Stimulated activated CD4-positive, alpha-beta T cell treated with anti-CD3 and anti-CD28 coated beads, Interleukin-12 subunit alpha, Interleukin-12 subunit beta, amount 100 ng/mL, for 4 hours (primary cell): ENCODE data around the gene NCAN.
"Not testable (repeated sequence)": the region's sequence is repeated elsewhere in the genome, so short reads cannot be mapped to it uniquely, and the experiment has no call there.

ENCODE experiments used
- DNase-seq: peaks from one replicate; pipeline ENCODE4 v3.0.0-alpha.2; 2020

NCAN gene

DNA sequence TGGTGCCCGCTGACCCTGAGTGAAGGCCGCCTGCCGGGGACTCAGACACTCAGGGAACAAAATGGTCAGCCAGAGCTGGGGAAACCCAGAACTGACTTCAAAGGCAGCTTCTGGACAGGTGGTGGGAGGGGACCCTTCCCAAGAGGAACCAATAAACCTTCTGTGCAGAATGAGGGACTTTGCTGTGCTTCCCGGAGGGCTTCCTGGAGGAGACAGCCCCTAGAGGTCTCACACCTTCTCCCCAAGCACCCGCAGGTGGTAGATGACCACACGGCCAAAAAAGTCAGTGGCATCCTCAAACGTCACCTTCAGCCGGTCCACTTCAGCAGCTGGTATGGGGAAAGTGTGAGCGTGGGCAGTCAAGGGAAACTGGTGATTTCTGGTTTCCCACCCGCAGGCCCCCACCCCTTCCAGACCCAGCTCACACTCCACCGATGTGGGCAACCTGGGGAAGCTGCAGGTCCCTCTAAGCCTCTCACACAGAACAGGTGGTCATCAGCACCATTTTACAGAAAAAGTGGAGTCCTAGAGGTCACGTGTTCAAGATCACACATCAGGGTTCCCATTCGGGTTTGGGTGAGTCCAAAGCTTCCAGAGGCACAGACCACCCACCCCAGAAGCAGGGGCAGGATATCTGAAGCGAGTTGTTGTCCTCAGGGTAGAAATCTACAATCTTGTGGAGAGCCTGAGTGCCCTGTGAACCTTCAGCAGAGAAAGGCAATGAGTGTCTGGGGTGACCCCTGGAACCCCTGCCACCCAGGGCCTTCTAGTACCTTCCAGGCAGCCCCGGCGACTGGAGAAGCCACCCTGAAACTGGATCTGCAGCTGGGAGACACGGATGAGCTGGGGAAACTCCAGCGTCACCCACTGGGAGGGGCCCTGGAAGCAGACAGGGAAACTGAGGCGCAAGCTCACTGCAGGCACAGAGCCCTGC lies 9.8 kb upstream of the NCAN start:
- DNase-seq, result no peak

DNA sequence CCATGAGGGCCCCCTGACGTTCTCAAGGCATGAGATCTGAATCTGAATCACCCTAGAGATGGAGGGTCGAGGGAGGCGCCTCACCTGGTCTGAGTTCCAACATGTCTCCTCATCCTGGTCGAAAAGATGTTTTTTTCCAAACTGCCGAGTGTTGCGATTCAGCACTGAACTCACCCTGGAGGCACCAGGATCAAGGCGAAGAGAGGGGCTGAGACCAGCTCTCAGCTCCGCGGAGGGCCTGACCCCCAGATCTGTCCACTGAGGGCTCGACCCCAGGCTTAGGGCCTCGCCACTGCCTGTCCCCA lies 9.1 kb upstream of the NCAN start:
- no peak for DNase-seq

DNA sequence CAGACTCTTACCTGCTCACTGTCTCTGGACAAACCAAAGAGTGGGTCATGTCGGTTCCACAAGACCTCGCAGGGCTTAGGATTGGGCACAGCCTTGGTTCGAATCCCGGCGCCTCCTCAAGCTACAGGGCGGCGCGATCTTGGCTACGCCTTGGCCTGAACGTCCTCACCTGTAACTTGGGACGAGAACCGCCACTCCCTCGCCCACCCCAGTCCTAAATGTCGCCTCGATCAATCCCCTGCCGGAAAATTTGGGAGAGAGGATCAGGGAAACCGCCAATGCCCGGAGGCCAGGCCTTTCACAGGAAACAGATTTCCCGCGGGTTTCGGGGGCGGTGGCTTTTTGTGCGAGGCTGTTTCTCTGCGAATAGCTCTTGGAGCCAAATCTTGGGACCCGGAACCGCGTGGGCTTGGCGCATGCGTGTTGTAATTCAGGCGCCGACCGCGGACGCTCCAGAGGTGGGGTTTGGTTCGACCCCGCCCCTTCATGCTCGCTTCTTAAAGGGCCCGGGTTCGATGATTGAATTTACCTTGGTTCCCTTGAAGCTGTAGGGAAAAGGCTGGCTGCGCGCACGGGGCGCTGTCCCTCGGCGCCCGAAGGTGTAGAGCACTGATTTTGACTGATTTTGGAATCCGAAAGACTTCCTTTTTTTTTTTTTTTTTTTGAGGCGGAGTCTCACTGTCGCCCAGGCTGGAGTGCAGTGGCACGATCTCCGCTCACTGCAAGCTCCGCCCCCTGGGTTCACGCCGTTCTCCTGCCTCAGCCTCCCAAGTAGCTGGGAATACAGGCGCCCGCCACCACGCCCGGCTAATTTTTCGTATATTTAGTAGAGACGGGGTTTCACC lies 8.5 kb upstream of the NCAN start, which contains the start of gene NR2C2AP:
Gene NR2C2AP (minus strand): TSS at position 403 of the 845 bp plus-strand sequence. CDS start 354 bp downstream, at position 49.
- peak; percentile 92 for DNase-seq

DNA sequence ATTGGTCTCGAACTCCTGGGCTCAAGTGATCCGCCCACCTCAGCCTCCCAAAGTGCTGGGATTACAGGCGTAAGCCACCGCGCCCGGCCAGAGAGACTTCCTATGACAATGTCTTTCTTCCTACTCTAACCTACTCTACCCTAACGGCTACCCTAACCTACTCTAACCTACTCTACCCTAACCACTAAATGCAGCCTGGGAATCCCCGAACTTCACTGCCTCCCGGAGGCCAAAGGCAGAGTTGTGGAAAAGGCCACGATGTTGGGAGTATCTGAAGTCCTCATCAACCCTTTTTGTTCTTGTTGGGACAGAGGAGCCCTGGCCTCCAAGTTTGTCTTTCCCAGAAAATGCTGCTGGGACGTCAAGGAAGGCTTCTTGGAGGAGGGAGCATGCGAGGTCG lies 7.6 kb upstream of the NCAN start:
- no peak for DNase-seq

DNA sequence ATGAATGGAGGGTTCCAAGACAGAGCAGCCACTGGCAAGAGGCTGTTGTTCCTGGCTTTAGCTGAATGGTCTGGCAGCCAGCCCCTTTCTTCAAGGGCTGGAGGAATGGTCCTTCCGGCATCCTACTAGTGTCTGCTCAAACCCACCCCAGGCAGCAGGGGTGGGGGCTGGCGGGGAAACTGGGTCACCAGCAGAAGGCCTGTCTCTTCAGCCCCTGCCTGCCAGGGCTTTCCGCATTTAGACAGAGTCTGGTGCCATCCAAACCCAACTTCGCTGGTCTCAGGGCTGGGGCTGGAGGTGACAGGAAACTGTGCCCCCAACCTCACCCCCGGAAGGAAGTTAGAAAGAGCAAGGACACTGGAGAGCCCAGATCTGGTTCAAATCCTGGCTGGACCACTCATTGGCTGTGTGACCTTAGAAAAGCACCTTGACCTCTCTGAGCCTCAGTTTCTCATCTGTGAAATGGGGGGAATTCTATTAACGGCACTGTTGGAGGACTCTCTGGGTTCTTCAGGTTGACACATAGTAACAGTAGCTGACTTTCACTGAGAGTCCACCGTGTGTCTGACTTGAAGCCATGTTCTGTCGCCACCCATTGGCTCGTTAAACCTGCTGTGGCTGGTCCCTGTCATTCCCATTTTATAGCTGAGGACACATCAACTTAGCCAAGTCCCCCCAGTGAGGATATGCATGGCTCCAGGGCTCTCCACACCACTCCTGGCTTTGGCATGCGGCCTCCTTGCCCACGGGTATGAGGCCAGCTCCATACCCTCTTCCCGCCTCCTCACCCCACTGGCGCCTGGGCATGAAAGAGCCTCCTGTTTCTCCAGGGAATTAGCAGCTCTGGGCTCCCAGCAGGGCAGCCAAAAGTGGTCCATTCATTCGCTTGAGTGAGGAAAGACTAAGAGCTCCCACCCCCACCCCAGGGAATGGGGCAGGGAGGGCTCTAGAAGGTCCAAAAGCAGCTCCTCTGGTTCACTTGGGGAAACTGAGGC lies 6.0 kb upstream of the NCAN start:
- no peak for DNase-seq

DNA sequence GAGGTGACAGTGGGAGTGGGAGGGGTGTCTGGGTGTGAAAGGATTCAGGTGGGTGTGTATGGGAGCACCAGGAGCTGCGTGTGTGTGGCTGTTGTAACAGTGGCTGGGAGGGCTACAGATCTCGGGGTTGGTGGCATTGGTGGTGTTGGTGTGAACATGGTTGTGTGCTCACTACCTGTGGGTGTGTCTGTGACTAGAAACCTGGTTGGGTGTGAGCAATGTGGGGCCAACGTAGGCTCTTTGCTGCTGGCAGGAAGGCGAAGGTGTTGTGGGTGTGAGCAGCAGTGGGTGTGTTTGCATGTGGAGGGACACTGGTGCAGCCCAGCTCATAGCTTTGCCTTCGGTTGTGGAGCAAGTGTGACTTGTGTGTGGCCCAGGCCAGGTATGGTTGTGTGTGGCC lies 4.8 kb upstream of the NCAN start:
- DNase-seq, result no peak

DNA sequence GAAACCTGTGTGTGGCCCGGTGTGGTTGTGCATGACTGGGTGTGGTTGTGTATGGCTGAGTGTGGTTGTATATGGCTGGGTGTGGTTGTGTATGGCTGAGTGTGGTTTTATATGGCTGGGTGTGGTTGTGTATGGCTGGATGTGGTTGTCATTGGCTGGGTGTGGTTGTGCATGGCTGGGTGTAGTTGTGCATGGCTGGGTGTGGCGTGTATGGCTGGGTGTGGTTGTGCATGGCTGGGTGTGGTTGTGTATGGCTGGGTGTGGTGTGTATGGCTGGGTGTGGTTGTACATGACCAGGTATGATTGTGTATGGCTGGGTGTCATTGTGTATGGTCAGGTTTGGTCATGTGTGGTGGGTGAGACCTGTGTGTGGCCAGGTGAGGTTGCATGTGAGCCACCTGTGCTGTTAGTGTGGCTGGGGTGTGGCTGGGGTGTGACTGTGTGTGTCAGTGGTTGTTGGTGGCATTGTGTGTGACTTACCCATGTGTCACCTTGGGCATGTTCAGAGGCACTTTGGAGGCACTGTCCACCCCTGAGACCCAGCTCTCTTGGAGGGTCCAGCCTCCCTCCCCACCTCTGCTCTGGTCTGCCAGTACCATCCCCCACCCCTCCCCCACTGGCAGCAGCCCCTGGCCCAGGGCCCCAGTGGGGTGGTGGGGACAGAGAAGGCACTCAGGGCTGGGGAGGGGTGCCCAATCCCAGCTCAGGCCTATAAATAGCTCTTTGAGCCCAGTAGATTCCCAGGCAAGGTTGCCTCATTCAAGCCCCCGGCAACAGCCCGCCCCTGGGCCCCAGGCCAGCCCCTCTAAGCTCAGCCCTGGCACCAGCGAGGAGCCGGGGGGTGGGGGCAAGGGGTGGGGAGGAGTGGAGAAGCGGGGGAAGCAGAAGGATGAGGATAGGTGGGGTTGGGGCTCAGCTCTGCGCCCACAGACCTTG lies 3.9 kb upstream of the NCAN start:
- DNase-seq, result no peak

DNA sequence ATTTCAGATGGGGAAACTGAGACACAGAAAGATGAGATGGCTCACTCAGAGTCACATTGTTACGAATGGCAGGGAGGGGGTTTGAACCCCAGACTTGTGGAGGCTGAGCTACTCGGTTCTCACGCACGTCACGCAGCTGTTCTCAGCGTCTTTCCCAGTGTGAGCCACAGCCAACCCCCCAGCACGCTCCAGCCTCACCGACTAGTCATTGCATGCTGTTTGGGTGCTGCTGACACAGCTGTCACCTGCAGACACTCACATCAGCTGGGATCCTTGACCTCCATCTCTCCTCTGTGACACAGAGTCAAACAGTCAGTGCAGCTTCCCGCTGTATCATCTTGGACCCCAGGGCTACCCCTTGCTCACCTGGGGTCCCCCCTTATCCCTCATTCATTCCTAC lies 2.4 kb upstream of the NCAN start:
- no peak for DNase-seq

DNA sequence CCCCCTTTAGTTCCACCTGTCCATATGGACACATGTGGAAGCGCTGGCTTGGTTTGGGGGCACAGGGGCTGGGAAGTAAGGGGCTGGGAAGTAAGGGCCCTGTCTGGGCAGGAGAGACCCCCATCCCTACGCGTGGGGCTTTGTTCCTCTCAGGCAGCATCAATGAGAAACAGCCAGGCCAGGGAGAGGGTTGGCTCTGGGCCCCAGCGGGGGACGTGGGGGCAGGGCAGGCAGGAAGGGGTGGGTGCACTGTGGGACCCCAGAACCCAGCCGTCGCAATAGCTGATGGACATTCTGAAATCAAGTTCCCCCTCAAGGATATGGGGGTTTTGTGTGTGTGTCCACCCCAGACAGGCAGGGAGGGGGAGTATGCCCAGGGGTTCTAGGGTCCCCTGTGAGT lies 1.2 kb downstream of the NCAN start:
- DNase-seq, result no peak

DNA sequence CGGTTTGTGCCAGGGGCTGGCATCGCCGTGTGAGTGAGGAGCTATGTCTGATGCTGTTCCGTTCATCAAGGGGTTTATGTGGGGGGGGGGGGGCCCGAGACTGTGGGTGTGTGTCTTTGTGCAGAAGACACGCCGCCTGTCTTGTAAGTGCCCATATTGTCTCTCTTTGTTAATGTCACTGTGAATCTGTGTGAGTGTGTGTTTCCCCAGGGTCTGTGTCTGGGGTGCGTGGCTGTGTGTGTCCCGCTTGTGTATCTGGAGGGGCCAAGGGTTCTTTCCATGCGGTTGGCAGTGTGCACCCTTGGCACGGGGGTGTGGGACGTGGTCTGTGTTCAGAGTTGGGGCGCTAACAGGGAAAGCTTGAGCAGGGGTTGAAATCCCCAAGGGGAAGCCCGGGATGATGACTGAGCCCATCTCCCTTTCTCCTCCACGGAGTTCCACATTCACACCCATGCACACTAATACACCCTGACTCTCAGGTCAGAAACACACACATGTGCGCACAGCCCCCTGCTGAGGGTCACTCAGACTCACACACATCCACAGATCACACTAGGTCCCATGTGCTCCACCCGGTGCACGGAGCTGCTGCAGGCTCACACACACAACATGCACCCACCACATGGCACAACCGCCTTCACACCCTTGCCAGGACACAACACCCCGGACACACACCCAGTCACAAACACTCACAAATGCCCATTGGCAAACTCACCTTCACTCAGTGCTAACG lies 1.8 kb downstream of the NCAN start:
- no peak for DNase-seq

DNA sequence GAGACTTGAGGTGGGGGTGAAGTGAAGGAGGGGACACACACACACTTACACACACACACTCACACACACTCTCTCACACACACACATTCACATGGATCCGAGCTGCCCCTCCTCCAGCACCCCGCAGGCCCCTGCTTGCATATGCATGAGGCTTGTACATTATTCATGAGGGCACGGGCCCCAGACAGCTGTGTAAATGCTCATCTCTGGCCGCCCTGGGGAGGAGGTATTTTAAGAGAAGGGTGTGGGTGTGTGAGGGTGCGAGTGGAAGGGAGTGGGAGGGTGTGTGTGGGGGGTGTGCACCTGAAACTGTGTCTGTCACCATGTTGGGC lies 2.4 kb downstream of the NCAN start:
- DNase-seq, result no peak

DNA sequence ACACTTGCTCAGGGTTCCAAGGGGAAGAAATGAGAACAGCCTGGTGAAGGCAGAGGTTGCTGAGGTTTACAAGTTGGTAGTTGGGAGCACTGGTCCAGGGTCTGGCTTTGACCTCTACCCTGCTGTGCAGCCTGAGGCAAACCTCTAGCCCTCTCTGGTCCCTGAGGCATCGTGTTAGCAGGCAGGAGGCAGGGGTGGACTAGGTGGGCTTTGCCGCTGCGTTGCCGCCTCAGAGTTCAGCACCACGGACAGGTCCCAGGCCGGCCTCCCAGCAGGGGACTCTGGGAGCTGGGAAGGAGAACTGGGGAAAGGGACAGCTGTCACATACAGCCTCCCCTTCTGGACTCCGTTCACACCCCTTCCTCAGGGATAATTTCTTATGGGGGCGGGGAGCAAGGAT lies 3.1 kb downstream of the NCAN start:
- peak; percentile 26 for DNase-seq

DNA sequence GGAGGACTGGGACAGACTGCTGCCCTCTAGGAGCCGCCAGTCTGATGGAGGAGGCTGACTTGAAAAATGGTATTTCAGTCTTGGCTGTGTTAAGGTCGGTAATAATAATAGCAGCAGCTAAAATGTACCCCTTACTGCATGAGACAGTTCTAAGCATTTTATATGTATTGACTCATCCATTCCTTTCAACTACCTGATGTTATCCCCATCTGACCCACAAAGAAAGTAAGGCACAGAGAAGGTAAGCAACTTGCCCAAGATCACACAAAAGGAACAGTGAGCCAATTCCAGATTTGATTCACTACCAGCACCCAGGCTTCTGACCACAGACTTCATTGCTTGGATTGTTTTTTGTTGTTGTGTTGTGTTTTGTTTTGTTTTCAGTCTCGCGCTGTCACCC lies 4.0 kb downstream of the NCAN start:
- no peak for DNase-seq

DNA sequence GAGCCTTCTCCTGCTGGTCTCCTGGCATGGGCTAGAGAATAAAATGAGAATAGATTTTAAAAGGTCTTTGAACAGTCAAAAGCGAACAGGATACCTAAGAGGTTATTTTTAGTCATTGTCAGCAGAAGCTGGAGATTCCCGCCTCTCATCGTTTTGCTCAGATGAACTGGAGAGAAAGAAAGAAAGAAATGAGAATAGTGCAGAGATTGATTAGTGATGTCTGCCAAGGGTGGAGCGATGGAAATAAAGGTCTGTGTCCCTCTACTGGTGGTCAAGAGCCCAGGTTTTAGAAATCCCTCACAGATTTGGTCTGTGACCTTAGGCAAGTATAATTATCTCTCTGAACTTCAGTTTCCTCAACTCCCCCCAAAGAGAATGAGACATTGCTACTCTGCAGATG lies 5.3 kb downstream of the NCAN start:
- DNase-seq, result no peak

DNA sequence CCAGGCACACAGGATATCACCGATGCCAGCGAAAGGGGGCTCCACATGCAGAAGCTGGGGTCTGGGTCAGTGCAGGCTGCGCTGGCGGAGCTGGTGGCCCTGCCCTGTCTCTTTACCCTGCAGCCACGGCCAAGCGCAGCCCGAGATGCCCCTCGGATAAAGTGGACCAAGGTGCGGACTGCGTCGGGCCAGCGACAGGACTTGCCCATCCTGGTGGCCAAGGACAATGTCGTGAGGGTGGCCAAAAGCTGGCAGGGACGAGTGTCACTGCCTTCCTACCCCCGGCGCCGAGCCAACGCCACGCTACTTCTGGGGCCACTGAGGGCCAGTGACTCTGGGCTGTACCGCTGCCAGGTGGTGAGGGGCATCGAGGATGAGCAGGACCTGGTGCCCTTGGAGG lies 7.2 kb downstream of the NCAN start:
- no peak for DNase-seq

DNA sequence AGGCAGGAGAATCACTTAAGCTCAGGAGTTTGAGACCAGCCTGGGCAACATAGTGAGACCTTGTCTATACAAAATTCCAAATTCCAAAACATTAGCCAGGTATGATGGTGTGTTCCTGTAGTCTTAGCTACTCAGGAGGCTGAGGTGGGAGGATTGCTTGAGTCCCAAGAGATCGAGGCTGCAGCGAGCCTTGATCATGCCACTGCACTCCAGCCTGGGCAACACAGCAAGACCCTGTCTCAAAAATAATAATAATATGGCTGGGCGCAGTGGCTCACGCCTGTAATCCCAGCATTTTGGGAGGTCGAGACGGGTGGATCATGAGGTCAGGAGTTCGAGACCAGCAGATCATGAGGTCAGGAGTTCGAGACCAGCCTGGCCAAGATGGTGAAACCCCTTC lies 9.2 kb downstream of the NCAN start:
- not testable (repeated sequence) for DNase-seq

DNA sequence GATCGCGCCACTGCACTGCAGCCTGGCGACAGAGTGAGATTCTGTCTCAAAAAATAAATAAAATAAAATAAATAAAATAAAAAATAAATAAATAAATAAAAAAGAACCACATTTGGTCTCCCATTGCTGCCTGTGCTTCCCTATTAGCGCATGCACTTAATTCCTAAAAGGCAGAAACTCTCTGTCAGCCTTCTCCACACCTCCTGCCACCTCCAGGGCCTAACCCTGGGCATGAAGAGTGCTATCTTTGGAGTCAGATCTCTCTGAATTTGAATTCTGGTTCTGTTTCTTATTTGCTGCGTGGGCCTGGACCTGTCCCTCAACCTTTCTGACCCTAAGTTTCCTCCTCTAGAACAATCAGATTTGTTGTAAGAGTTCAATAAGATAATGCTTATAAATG lies 11.3 kb downstream of the NCAN start:
- DNase-seq, result no peak

DNA sequence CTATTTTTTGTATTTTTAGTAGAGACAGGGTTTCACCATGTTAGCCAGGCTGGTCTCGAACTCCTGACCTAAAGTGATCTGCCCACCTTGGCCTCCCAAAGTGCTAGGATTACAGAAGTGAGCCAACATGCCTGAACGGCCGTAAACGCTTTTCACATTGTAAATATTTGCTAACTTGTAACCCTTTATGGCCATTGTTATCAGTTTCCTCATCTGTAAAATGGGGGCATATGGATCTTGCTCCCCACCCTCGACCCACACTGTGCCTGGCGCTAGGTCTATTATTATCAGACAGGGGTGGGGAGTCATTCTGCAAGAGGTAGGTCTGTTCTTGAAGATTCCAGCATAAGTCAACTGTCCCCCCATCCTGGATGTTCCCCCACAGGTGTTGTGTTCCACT lies 11.9 kb downstream of the NCAN start:
- no peak for DNase-seq

DNA sequence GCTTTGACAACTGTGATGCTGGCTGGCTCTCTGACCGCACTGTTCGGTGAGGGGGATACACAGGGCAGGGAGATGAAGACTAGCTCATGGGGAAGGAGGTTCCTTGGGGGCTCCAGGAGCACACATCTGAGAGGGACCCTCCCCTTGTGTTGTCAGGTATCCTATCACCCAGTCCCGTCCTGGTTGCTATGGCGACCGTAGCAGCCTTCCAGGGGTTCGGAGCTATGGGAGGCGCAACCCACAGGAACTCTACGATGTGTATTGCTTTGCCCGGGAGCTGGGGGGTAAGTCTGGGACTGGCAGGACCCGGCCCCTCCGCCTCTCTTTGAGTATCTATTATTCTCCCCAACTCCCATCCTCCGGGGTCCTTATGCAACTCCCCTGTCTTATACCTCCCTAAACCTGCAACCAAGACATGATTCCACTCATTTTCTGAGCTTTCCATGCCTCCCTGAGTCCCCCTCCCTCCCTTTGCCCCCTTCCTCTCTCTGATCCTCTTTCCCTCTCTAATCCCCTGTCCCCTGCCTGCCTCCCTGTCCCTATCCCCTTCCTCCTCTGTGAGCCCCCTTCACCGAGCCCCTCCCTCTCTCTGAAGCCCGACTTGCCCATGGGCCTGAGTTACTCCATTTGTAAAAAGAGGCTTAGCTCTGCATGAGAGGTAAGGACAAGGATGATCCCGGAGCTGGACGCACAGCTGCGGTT lies 12.5 kb downstream of the NCAN start:
- DNase-seq, result no peak

DNA sequence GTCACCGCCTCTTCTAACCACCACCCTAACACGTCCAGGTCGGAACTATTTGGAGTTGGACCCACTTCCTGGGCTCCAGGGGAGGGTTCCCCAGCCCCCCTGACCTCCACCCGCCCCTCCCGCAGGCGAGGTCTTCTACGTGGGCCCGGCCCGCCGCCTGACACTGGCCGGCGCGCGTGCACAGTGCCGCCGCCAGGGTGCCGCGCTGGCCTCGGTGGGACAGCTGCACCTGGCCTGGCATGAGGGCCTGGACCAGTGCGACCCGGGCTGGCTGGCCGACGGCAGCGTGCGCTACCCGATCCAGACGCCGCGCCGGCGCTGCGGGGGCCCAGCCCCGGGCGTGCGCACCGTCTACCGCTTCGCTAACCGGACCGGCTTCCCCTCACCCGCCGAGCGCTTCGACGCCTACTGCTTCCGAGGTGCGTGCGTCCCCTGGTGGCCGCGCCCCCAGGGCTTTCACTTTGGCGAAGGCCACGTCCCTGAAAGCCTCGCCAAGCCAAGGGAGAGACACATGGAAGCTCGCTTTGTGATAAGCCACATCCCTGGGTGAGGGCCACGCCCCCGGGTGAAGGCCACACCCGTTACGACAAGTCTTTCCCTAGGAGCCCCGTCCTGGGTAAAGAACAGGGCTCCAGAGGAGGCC lies 13.2 kb downstream of the NCAN start:
- peak; percentile 67 for DNase-seq
